Liver (tissue), 9 donors: ENCODE measurements around the gene HNRNPL. TPM values are rescaled to one million over a fixed set of nuclear protein-coding genes. Genes with fewer than 3 reads are reported as not detected.

Experiments
- DNase-seq: peaks from one replicate; pipeline ENCODE4 v3.0.0-alpha.2; 2017; ENCODE audit warnings: low spot score
- H3K27ac ChIP-seq, 2 donors: one replicate each; pipeline ENCODE4 v1.7.0; 2013; ENCODE audit warnings: inconsistent platforms in 2 of 2, low read length in 2 of 2, control low read depth in 1 of 2, low read depth in 1 of 2, mild to moderate bottlenecking in 1 of 2
- H3K27me3 ChIP-seq, 4 donors: one replicate each; pipeline versions ENCODE4 v1.6.1 to v1.7.0; 2013; ENCODE audit warnings: low read length in 3 of 4, inconsistent platforms in 1 of 4, mild to moderate bottlenecking in 1 of 4, moderate library complexity in 1 of 4; ENCODE audit not compliant: control insufficient read depth in 4 of 4, insufficient read depth in 4 of 4
- H3K36me3 ChIP-seq, 4 donors: one replicate each; pipeline versions ENCODE4 v1.6.1 to v1.7.0; 2013; ENCODE audit warnings: low read length in 3 of 4, mild to moderate bottlenecking in 3 of 4, low read depth in 1 of 4, moderate library complexity in 1 of 4; ENCODE audit not compliant: control insufficient read depth in 4 of 4, insufficient read depth in 3 of 4
- H3K4me1 ChIP-seq, 4 donors: one replicate each; pipeline versions ENCODE4 v1.6.1 to v1.7.0; 2013; ENCODE audit warnings: low read length in 3 of 4, mild to moderate bottlenecking in 3 of 4, moderate library complexity in 1 of 4; ENCODE audit not compliant: control insufficient read depth in 4 of 4, insufficient read depth in 4 of 4
- H3K4me3 ChIP-seq, 3 donors: one replicate each; pipeline versions ENCODE4 v1.6.1 to v1.7.0; 2013; ENCODE audit warnings: low read length in 3 of 3, control low read depth in 1 of 3, low read depth in 1 of 3, mild to moderate bottlenecking in 1 of 3
- H3K9ac ChIP-seq, 2 donors: one replicate each; pipeline ENCODE4 v1.7.0; 2013; ENCODE audit warnings: low read length in 2 of 2, mild to moderate bottlenecking in 2 of 2, moderate library complexity in 2 of 2, control low read depth in 1 of 2, low read depth in 1 of 2
- H3K9me3 ChIP-seq, 4 donors: one replicate each; pipeline versions ENCODE4 v1.6.1 to v1.7.0; 2013; ENCODE audit warnings: low read length in 3 of 4; ENCODE audit not compliant: control insufficient read depth in 4 of 4
- CTCF ChIP-seq: fragments of 150-350 bp; IDR thresholded peaks from 2 replicates; pipeline ENCODE4 v1.5.1; 2017; ENCODE audit warnings: improper control_type of control experiment, low read depth, low read length; ENCODE audit not compliant: missing input control
- EGR1 ChIP-seq, 2 donors: IDR thresholded peaks; 2 replicates each; pipeline ENCODE4 v1.6.1; 2016 to 2018; ENCODE audit warnings: antibody characterized with exemption in 2 of 2, low read depth in 2 of 2
- FOXA2 ChIP-seq: IDR thresholded peaks from 2 replicates; pipeline ENCODE4 v1.6.1; 2016; ENCODE audit warnings: antibody characterized with exemption
- GABPA ChIP-seq, 2 donors: IDR thresholded peaks in 1 of 2; conservative IDR thresholded peaks in 1 of 2; 2 replicates each; pipeline ENCODE4 v1.6.1; 2016; ENCODE audit warnings: antibody characterized with exemption in 2 of 2, mild to moderate bottlenecking in 1 of 2, moderate library complexity in 1 of 2
- HNF4A ChIP-seq, 2 donors: conservative IDR thresholded peaks; 2 replicates each; pipeline ENCODE4 v1.6.1; 2016; ENCODE audit warnings: antibody characterized with exemption in 2 of 2, mild to moderate bottlenecking in 2 of 2
- HNF4G ChIP-seq: IDR thresholded peaks from 2 replicates; pipeline ENCODE4 v1.6.1; 2016; ENCODE audit warnings: antibody characterized with exemption
- NR2F2 ChIP-seq: IDR thresholded peaks from 2 replicates; pipeline ENCODE4 v1.6.1; 2016; ENCODE audit warnings: antibody characterized with exemption
- RAD21 ChIP-seq, 2 donors: IDR thresholded peaks; 2 replicates each; pipeline ENCODE4 v1.6.1; 2016; ENCODE audit warnings: antibody characterized with exemption in 2 of 2, mild to moderate bottlenecking in 2 of 2
- REST ChIP-seq: IDR thresholded peaks from 2 replicates; pipeline ENCODE4 v1.6.1; 2016; ENCODE audit warnings: antibody characterized with exemption, mild to moderate bottlenecking
- RXRA ChIP-seq, 2 donors: IDR thresholded peaks; 2 replicates each; pipeline ENCODE4 v1.6.1; 2017 to 2018; ENCODE audit warnings: antibody characterized with exemption in 2 of 2, mild to moderate bottlenecking in 1 of 2
- SP1 ChIP-seq: IDR thresholded peaks from 2 replicates; pipeline ENCODE4 v1.6.1; 2018; ENCODE audit warnings: antibody characterized with exemption, mild to moderate bottlenecking
- TAF1 ChIP-seq: conservative IDR thresholded peaks from 2 replicates; pipeline ENCODE4 v1.6.1; 2016; ENCODE audit warnings: antibody characterized with exemption, mild to moderate bottlenecking
- YY1 ChIP-seq: IDR thresholded peaks from 2 replicates; pipeline ENCODE4 v1.6.1; 2016; ENCODE audit warnings: antibody characterized with exemption, mild to moderate bottlenecking
- ZBTB33 ChIP-seq: IDR thresholded peaks from 2 replicates; pipeline ENCODE4 v1.6.1; 2016; ENCODE audit warnings: antibody characterized with exemption
- WGBS: extraction: QIAGEN DNeasy Blood & Tissue Kit; methylation state at CpG from one replicate; pipeline ENCODE4 v1.1.7; 2013; 5-methylcytosine and 5-hydroxymethylcytosine counted together
- polyA plus RNA-seq, 2 donors: library from polyadenylated mRNA; stranded (reverse) in 1 of 2; unstranded in 1 of 2; fragments of 200-250 nt in 1 of 2; fragments of >200 nt in 1 of 2; fragmentation: Nextera tagmentation in 1 of 2; extraction: Ambion mirVana in 1 of 2; gene quantifications; one replicate each; pipeline versions ENCODE4 v1.2.1 to v1.2.3, GENCODE V29; 2013 to 2015
- total RNA-seq, 2 donors: library from RNA; depleted of rRNA; stranded (reverse); fragments of >200 nt; gene quantifications; one replicate each; pipeline ENCODE4 v1.2.3, GENCODE V29; 2014
- TF ChIP-seq, protein P1 (sequence below): IDR thresholded peaks from 2 replicates; pipeline ENCODE4 v1.6.1; 2016; ENCODE audit warnings: antibody characterized with exemption
- TF ChIP-seq, protein P2 (sequence below): IDR thresholded peaks from 2 replicates; pipeline ENCODE4 v1.6.1; 2016; ENCODE audit warnings: antibody characterized with exemption
- donor health status: healthy.
- donor health status: healthy.
- donor health status: healthy.
- donor health status: healthy.
- donor health status: healthy.

The HNRNPL gene
- total and polyA plus RNA-seq, 4 donors, result 50.4 to 166 (median 95.6) TPM

- no peaks in the 10 kb centered on the region for H3K9me3 ChIP-seq
- peak within 1 kb of the TSS in 1 of 2 donors; percentile 55 for H3K9ac ChIP-seq
- H3K27me3 ChIP-seq, result no peaks in the 10 kb centered on the region
- no peak for TF ChIP-seq ZBTB33
- TF ChIP-seq CTCF, result no peak
- TF ChIP-seq RAD21 (IDR thresholded peaks at IDR 0.05), result no peak
- TF ChIP-seq NR2F2, result no peak
- TF ChIP-seq FOXA2, result no peak
- H3K4me3 ChIP-seq, result no peak within 1 kb of the TSS
- 65% methylated on average over 11 of the region's 11 CpGs for WGBS
- H3K4me1 ChIP-seq, result peaks cover 0 to 3% (median 0%) of the 10 kb centered on the region in 4 donors
- peak within 1 kb of the TSS; percentile 21 to 57 for H3K27ac ChIP-seq
- H3K36me3 ChIP-seq, result peaks cover 3 to 16% (median 5%) of the 10 kb centered on the region in 4 donors
- no peak for DNase-seq
These were observed 28.2 kb upstream of the HNRNPL start, which contains the start of gene RINL for GRCh38 chr19:38877781-38878574. Gene RINL, minus strand, starts transcription at chr19:38878275. Its CDS starts 1,533 bp downstream, at chr19:38876742.

- peaks cover 0 to 6% (median 2%) of the 10 kb centered on the region in 4 donors for H3K36me3 ChIP-seq
- TF ChIP-seq FOXA2, result no peak
- TF ChIP-seq RXRA (IDR thresholded peaks at IDR 0.05), result no peak
- no peak for TF ChIP-seq RAD21 (IDR thresholded peaks at IDR 0.05)
- no peak for TF ChIP-seq YY1
- no peak for TF ChIP-seq GABPA (IDR thresholded peaks at IDR 0.05 in 1 of 2, conservative IDR thresholded peaks at IDR 0.05 in 1 of 2)
- TF ChIP-seq CTCF, result no peak
- no peak for TF ChIP-seq REST
- no peak for TF ChIP-seq TAF1
- TF ChIP-seq, protein P1, sequence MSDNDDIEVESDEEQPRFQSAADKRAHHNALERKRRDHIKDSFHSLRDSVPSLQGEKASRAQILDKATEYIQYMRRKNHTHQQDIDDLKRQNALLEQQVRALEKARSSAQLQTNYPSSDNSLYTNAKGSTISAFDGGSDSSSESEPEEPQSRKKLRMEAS, result no peak
- TF ChIP-seq HNF4A (conservative IDR thresholded peaks at IDR 0.05), result no peak
- TF ChIP-seq HNF4G, result no peak
- TF ChIP-seq, protein P2, sequence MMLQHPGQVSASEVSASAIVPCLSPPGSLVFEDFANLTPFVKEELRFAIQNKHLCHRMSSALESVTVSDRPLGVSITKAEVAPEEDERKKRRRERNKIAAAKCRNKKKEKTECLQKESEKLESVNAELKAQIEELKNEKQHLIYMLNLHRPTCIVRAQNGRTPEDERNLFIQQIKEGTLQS, result no peak
- no peak for TF ChIP-seq SP1
- no peak for TF ChIP-seq EGR1 (IDR thresholded peaks at IDR 0.05; ENCODE audit: low read depth in 2 of 2)
These were observed 26.0 kb upstream of the HNRNPL start for GRCh38 chr19:38875656-38876395.

More at GRCh38 chr19:38875656-38876395, 26.0 kb upstream of the HNRNPL start:
- Histone ChIP-seq H3K4me1 (peaks cover 0 to 3% (median 0%) of the 10 kb centered on the region in 4 donors), H3K4me3 (no peak overlapping the region), H3K9me3 (no peaks in the 10 kb centered on the region), H3K9ac (no peak overlapping the region), H3K27me3 (no peaks in the 10 kb centered on the region), H3K27ac (no peak overlapping the region)
- DNase-seq, result no peak
- 96% methylated on average over 6 of the region's 6 CpGs for WGBS
